ENCODE results near the gene NCBP3. TPM values are rescaled to one million over a fixed set of nuclear protein-coding genes. Genes with fewer than 3 reads are reported as not detected.

The NCBP3 gene
- total RNA-seq, 6 experiments from 2014 or later: 22.4 to 28.6 (median 25.3) TPM

DNA sequence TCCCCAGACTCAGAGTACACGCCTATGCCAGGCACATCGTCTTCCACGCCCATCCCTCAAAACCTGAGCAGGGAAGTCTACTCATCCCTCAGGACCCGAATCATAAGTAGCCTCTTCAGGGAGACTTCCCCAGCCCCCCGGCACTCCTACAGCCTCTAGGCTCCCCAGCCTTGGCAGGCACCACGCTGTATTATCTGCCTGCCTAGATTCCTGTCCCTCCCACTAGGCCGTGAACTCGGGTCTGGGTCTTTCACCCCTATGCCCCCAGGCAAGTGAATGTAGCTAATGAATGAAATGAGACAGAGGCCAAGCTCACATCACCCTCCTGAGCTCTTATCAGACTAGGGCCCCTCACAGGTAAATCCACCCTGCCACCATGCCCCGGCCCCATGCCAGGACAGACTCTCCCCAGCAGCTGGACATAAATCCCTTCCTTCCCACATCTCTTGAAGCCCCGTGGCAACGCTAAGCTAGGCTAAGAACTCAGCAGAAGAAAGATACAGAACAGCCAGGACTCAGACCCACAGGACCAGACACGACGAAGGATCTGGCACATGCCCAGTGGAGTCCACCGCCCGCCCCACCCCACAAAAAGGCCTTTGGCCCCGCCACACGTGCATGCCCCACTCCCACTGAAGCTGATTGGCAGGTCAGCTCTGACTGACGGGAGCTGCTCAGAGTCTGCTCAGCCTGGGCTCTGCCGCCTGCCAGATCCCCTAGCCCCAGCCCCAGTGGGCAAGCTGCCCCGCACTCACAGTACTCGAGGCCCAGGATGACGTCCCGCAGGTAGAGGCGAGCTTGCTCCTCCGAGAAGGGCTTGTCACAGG is 33.8 kb upstream of the NCBP3 start:
- no peak for DNase-seq
- peaks cover 1% of the 10 kb centered on the region; the same call in 1 of the 2 replicates for H3K27me3 Mint-ChIP-seq (ENCODE audit: insufficient read depth)
- H3K36me3 Mint-ChIP-seq (ENCODE audit: low read depth): peaks cover 19% of the 10 kb centered on the region
- H3K4me3 Mint-ChIP-seq: no peak overlapping the region
- TF ChIP-seq, protein P1, sequence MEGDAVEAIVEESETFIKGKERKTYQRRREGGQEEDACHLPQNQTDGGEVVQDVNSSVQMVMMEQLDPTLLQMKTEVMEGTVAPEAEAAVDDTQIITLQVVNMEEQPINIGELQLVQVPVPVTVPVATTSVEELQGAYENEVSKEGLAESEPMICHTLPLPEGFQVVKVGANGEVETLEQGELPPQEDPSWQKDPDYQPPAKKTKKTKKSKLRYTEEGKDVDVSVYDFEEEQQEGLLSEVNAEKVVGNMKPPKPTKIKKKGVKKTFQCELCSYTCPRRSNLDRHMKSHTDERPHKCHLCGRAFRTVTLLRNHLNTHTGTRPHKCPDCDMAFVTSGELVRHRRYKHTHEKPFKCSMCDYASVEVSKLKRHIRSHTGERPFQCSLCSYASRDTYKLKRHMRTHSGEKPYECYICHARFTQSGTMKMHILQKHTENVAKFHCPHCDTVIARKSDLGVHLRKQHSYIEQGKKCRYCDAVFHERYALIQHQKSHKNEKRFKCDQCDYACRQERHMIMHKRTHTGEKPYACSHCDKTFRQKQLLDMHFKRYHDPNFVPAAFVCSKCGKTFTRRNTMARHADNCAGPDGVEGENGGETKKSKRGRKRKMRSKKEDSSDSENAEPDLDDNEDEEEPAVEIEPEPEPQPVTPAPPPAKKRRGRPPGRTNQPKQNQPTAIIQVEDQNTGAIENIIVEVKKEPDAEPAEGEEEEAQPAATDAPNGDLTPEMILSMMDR (IDR thresholded peaks at IDR 0.05): no peak
- H3K27ac Mint-ChIP-seq: peak overlapping the region; percentile 2; the same call in 1 of the 2 replicates
- no peaks in the 10 kb centered on the region for H3K9me3 Mint-ChIP-seq
- peaks cover 11% of the 10 kb centered on the region for H3K4me1 Mint-ChIP-seq (ENCODE audit: low read depth)

DNA sequence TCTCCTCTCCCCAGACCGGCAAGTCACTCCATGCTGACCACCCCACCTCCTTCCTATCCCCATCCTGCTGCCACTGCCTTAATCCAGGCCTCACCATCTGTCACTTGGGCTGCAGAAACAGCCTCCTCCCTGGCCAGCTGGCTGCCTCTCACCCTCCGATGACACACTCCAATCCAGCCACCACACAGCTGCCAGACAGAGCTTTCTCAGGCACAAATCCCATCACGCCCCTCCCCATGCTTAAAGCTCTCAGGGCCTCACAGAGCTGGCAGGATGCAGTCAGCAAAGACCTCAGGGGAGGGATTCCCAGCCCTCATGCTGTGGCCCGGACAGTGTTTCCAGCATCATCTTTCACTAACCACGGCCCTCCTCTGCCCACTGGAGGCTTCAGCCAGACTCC is 33.1 kb upstream of the NCBP3 start:
- peaks cover 20% of the 10 kb centered on the region for H3K36me3 Mint-ChIP-seq (ENCODE audit: low read depth)
- no peaks in the 10 kb centered on the region for H3K9me3 Mint-ChIP-seq
- TF ChIP-seq, protein P1 (IDR thresholded peaks at IDR 0.05): no peak
- peaks cover 11% of the 10 kb centered on the region for H3K4me1 Mint-ChIP-seq (ENCODE audit: low read depth)
- DNase-seq: peak; percentile 59
- H3K27ac Mint-ChIP-seq: peak overlapping the region; percentile 2; the same call in 1 of the 2 replicates
- no peak overlapping the region for H3K4me3 Mint-ChIP-seq
- peaks cover 1% of the 10 kb centered on the region; the same call in 1 of the 2 replicates for H3K27me3 Mint-ChIP-seq (ENCODE audit: insufficient read depth)

DNA sequence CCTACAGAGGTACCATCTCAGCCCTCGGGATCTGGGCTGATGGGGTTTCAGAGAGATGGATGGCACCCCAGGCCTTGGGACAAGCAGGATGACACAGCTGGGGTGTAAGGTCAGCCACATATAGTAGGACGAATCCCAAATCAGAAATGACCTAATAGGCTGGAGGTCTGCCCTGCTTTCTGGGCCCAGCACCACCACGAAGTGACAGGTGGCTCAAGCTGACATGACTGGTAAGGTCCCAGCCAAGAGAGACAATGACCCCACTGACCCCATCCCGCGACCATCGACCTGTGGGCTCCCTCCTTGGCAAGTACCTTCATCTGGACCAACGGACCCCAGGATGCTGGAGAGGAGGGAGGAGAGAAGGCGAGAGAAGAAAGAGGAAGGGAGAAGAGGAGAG is 31.2 kb upstream of the NCBP3 start:
- peaks cover 33% of the 10 kb centered on the region for H3K36me3 Mint-ChIP-seq (ENCODE audit: low read depth)
- peaks cover 11% of the 10 kb centered on the region for H3K4me1 Mint-ChIP-seq (ENCODE audit: low read depth)
- no peak for DNase-seq
- peaks cover 1% of the 10 kb centered on the region; the same call in 1 of the 2 replicates for H3K27me3 Mint-ChIP-seq (ENCODE audit: insufficient read depth)
- H3K9me3 Mint-ChIP-seq: no peaks in the 10 kb centered on the region
- TF ChIP-seq, protein P1 (IDR thresholded peaks at IDR 0.05): no peak
- H3K27ac Mint-ChIP-seq: no peak overlapping the region
- no peak overlapping the region for H3K4me3 Mint-ChIP-seq

DNA sequence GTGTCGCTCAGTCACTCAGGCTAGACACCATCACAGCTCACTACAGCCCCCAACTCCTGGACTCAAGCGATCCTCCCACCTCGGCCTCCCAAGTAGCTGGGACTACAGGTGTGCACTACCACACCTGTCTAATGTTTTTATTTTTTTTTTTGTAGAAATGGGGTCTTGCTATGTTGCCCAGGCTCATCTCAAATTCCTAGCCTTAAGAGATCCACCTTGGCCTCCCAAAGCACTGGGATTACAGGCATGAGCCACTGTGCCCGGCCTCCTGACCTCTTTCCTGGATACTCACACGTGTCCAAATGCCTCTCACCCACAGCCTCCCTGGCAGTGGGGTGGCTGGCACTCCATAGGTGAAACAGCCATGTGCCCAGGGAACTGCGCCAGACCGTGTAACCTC is 29.3 kb upstream of the NCBP3 start:
- H3K36me3 Mint-ChIP-seq (ENCODE audit: low read depth): peaks cover 34% of the 10 kb centered on the region
- DNase-seq: no peak
- TF ChIP-seq, protein P1 (IDR thresholded peaks at IDR 0.05): no peak
- H3K27me3 Mint-ChIP-seq (ENCODE audit: insufficient read depth): peaks cover 1% of the 10 kb centered on the region
- no peak overlapping the region for H3K27ac Mint-ChIP-seq
- H3K4me1 Mint-ChIP-seq (ENCODE audit: low read depth): peaks cover 11% of the 10 kb centered on the region
- no peaks in the 10 kb centered on the region for H3K9me3 Mint-ChIP-seq
- H3K4me3 Mint-ChIP-seq: no peak overlapping the region

DNA sequence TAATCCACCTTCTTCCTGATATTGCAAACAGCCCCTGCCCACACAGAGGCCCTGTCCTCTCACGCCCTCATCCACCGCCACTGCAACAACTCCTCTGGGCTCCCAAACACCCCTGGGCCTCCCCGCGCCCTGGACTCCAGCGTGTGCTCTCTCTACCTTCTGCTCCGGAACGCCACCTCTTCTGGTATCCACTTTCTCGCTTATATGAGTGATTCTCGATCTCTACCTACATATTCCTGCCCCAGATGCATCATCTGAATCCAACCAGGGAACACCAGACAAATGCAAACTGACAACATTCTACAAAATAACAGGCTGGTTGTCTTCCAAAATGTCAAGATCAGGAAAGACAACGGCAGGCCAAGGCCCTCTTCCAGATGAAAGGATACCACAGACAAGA is 27.8 kb upstream of the NCBP3 start:
- Mint-ChIP-seq H3K4me1 (ENCODE audit: low read depth) (no peaks in the 10 kb centered on the region; the same call in 1 of the 2 replicates), H3K27ac (no peak overlapping the region), H3K4me3 (no peak overlapping the region), H3K27me3 (ENCODE audit: insufficient read depth) (no peaks in the 10 kb centered on the region; the same call in none of the 2 replicates), H3K36me3 (ENCODE audit: low read depth) (peaks cover 34% of the 10 kb centered on the region), H3K9me3 (no peaks in the 10 kb centered on the region)
- TF ChIP-seq, protein P1 (IDR thresholded peaks at IDR 0.05): no peak
- DNase-seq: no peak
